SK-N-MC (cell line): ENCODE data around the gene OGFR.

Source experiments
- EZH2 ChIP-seq: fragments of 200-600 bp; sonication (generic); IDR thresholded peaks from one replicate; pipeline ENCODE4 v1.6.1; 2017; ENCODE audit warnings: antibody characterized with exemption
- POLR2AphosphoS5 ChIP-seq: IDR thresholded peaks from 2 replicates; pipeline ENCODE4 v1.6.1; 2012; ENCODE audit warnings: mild to moderate bottlenecking, low read depth, low read length, borderline replicate concordance

DNA sequence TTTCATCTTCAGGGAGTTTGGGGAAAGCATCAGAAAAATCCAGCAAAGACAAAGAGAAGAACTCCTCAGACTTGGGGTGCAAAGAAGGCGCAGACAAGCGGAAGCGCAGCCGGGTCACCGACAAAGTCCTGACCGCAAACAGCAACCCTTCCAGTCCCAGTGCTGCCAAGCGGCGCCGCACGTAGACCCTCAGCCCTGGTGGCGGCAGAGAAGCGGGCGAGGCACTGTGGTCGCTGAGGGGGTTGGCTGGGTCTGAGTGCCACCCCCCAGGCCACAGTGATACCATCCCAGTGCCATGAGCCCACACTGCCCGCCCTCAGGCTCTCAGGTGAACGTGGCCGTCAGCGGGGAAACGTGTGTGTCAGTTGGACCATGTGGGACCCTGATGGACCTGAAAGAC, 5.2 kb upstream of the OGFR start:
- TF ChIP-seq POLR2AphosphoS5: no peak
- TF ChIP-seq EZH2: no peak
